ENCODE results near the gene FGD4.

The FGD4 gene

DNA sequence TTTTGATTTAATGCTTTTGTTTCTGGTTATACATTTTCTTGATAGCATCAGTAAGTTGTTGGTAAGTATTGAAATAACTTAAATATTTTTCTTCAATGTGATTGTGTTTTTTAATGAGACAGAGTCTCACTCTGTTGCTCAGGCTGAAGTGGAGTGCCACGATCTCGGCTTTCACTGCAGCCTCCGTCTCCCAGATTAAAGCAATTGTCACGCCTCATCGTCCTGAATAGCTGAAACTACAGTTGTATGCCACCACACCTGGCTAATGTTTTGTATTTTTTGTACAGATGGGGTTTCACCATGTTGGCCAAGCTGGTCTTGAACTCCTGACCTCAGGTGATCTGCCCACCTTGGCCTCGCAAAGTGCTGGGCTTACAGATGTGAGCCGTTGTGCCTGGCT, 78.8 kb downstream of the FGD4 start:
- Histone ChIP-seq H3K4me1 (ENCODE audit: control insufficient read depth, insufficient read depth, low read length) (peaks cover 3% of the 10 kb centered on the region), H3K4me3 (ENCODE audit: low read length) (no peak overlapping the region), H3K27me3 (replicated peaks; ENCODE audit: control insufficient read depth, insufficient read depth, low read length) (no peaks in the 10 kb centered on the region), H3K9ac (ENCODE audit: low read length) (no peak overlapping the region), H3K9me3 (ENCODE audit: control insufficient read depth, low read length) (no peaks in the 10 kb centered on the region), H3K36me3 (ENCODE audit: control insufficient read depth, insufficient read depth, low read length, severe bottlenecking) (no peaks in the 10 kb centered on the region)
- no peak for DNase-seq (ENCODE audit: low read depth)

DNA sequence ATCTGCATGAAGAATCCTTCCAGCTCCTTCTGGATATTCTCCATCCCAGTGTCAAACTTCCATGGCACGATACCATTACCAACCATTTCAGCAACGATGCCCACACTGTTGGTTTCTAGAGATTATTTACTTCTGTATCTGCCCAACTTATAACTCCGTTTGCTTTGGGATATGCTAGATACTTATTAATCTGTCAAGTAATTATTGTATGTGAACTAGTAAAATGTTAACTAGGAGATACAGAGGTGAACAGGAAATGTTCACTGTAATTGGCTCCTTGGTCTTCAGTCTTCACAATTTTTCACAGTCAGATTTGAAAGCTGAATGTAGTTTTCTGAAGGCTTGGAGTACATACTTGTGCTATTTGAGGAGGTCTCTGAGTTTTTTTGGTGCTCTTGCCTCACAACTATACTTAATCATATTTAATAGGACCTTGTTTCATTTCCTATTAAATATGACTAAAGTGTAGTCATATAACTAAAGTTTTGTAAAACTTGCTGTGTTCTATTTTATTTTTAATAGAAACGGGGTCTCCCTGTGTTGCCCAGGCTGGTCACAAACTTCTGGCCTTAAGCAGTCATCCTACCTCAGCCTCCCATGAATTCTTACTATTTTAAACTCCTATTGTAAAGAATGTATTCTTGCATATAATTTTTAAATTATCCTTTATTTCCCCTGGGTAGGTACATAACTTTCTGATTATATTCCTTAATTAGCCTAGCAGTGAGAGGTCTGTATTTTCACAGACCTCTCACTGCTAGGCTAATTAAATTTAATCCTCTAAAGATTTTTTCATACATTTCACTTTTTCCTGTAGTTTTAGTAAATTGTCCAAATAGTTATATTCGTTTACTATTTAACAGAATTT, 79.7 kb downstream of the FGD4 start:
- H3K9ac ChIP-seq (ENCODE audit: low read length), result no peak overlapping the region
- H3K9me3 ChIP-seq (ENCODE audit: control insufficient read depth, low read length), result no peaks in the 10 kb centered on the region
- no peak for DNase-seq (ENCODE audit: low read depth)
- H3K36me3 ChIP-seq (ENCODE audit: control insufficient read depth, insufficient read depth, low read length, severe bottlenecking), result no peaks in the 10 kb centered on the region
- H3K4me3 ChIP-seq (ENCODE audit: low read length), result no peak overlapping the region
- H3K4me1 ChIP-seq (ENCODE audit: control insufficient read depth, insufficient read depth, low read length), result peaks cover 11% of the 10 kb centered on the region
- H3K27me3 ChIP-seq (replicated peaks; ENCODE audit: control insufficient read depth, insufficient read depth, low read length), result no peaks in the 10 kb centered on the region

DNA sequence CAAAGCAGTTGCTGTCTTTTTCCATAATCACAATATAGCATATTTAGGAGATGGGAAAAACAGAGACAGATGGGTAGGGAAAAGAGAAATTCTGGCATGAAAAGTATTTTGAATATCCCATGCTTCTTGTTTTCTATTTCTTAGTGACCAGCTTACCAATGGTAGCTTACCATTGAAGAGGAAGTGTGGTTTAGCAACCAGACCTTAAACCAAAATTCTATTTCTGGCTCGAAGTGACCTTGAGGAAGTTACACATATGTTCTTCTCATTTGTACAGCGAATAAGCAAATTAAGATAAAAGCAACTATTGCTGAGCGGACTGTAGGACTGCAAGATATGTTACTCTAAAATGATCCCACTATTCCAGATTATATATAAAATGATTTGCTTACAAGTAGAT, 82.9 kb downstream of the FGD4 start:
- no peak for DNase-seq (ENCODE audit: low read depth)
- no peaks in the 10 kb centered on the region for H3K36me3 ChIP-seq (ENCODE audit: control insufficient read depth, insufficient read depth, low read length, severe bottlenecking)
- no peak overlapping the region for H3K4me3 ChIP-seq (ENCODE audit: low read length)
- no peak overlapping the region for H3K9ac ChIP-seq (ENCODE audit: low read length)
- no peaks in the 10 kb centered on the region for H3K9me3 ChIP-seq (ENCODE audit: control insufficient read depth, low read length)
- H3K4me1 ChIP-seq (ENCODE audit: control insufficient read depth, insufficient read depth, low read length), result peaks cover 20% of the 10 kb centered on the region
- H3K27me3 ChIP-seq (replicated peaks; ENCODE audit: control insufficient read depth, insufficient read depth, low read length), result no peaks in the 10 kb centered on the region

DNA sequence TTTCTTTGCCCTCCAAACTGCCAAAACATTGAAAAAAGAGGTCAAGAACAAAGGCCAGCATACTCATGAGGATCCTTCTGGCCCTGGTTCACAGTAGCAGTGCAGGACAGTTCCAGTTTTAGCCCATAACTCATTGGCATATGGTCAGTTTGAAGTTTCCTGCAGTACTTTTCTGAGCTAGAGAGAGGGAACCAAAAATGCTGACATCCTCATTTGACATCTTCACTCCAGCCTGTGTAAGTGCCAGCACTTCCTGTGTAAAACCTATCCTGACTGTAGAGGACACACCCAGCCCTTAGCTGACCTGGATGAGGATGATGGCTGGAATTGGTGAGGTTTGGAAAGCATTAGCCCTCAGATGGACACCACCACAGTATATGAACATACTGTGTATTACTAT, 84.1 kb downstream of the FGD4 start:
- Histone ChIP-seq H3K9ac (ENCODE audit: low read length) (no peak overlapping the region), H3K4me1 (ENCODE audit: control insufficient read depth, insufficient read depth, low read length) (peaks cover 20% of the 10 kb centered on the region), H3K4me3 (ENCODE audit: low read length) (no peak overlapping the region), H3K27me3 (replicated peaks; ENCODE audit: control insufficient read depth, insufficient read depth, low read length) (no peaks in the 10 kb centered on the region), H3K9me3 (ENCODE audit: control insufficient read depth, low read length) (no peaks in the 10 kb centered on the region), H3K36me3 (ENCODE audit: control insufficient read depth, insufficient read depth, low read length, severe bottlenecking) (no peaks in the 10 kb centered on the region)
- no peak for DNase-seq (ENCODE audit: low read depth)

DNA sequence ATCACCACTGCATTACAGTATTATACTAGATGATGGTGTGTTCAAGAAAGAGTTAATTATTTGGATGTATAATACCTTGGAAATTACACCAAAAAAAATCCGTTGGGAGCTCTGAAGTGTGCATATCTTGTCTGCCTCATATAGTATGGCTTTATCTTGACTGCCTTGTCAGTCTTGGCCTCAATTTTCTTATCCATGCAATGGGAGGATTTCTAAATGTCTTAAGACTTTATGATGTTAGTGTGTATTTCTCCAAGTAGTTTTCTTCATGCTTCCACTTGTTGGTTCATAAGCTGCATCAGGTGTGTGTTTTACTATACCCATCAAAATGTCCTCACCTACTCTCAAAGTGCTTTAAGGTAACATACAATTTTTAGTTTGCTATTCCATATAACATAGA, 84.6 kb downstream of the FGD4 start:
- DNase-seq (ENCODE audit: low read depth), result no peak
- peaks cover 20% of the 10 kb centered on the region for H3K4me1 ChIP-seq (ENCODE audit: control insufficient read depth, insufficient read depth, low read length)
- H3K9me3 ChIP-seq (ENCODE audit: control insufficient read depth, low read length), result no peaks in the 10 kb centered on the region
- no peaks in the 10 kb centered on the region for H3K36me3 ChIP-seq (ENCODE audit: control insufficient read depth, insufficient read depth, low read length, severe bottlenecking)
- H3K27me3 ChIP-seq (replicated peaks; ENCODE audit: control insufficient read depth, insufficient read depth, low read length), result no peaks in the 10 kb centered on the region
- no peak overlapping the region for H3K9ac ChIP-seq (ENCODE audit: low read length)
- no peak overlapping the region for H3K4me3 ChIP-seq (ENCODE audit: low read length)

DNA sequence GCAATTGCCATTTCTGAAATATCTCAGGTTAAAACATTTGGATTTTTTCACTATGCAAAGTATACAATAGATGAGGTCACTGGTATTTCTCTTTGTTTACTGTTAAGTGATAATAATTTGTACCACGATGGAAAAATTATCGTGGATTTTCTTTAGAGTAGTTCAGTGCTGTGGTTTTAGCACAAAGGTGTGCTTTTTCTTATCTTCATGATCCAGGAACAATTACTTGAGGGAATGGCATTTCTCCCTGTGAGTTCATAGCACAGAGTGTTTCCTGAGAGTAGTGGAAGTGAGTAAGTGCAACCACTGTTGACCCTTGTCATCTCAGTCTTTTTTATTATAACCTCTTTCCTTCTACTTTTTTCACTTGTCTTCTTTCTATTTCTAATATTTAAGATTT, 86.8 kb downstream of the FGD4 start:
- Histone ChIP-seq H3K9ac (ENCODE audit: low read length) (no peak overlapping the region), H3K9me3 (ENCODE audit: control insufficient read depth, low read length) (no peaks in the 10 kb centered on the region), H3K27me3 (replicated peaks; ENCODE audit: control insufficient read depth, insufficient read depth, low read length) (no peaks in the 10 kb centered on the region), H3K4me3 (ENCODE audit: low read length) (no peak overlapping the region), H3K4me1 (ENCODE audit: control insufficient read depth, insufficient read depth, low read length) (peaks cover 20% of the 10 kb centered on the region), H3K36me3 (ENCODE audit: control insufficient read depth, insufficient read depth, low read length, severe bottlenecking) (no peaks in the 10 kb centered on the region)
- no peak for DNase-seq (ENCODE audit: low read depth)

DNA sequence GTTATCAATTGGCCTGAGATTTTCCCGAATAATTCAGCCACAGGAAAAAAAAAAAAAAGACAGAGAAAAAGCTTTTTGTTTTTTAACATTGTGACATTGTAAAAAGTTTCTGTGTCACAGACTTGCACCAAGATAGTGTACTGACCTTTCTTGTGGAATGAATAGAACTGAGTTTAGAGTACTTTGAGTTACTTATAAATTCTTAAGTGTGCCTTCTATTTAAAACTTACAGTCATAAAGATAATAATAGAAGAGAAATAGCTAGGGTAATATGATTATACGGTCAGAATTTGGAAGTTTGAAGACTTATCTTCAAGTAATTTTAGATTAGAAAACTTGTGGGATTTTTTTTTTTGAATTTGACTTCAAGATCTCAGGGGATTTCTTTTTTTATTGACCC, 88.8 kb downstream of the FGD4 start:
- DNase-seq (ENCODE audit: low read depth), result no peak
- H3K4me3 ChIP-seq (ENCODE audit: low read length), result no peak overlapping the region
- no peak overlapping the region for H3K9ac ChIP-seq (ENCODE audit: low read length)
- peaks cover 17% of the 10 kb centered on the region for H3K4me1 ChIP-seq (ENCODE audit: control insufficient read depth, insufficient read depth, low read length)
- H3K27me3 ChIP-seq (replicated peaks; ENCODE audit: control insufficient read depth, insufficient read depth, low read length), result no peaks in the 10 kb centered on the region
- no peaks in the 10 kb centered on the region for H3K9me3 ChIP-seq (ENCODE audit: control insufficient read depth, low read length)
- no peaks in the 10 kb centered on the region for H3K36me3 ChIP-seq (ENCODE audit: control insufficient read depth, insufficient read depth, low read length, severe bottlenecking)

DNA sequence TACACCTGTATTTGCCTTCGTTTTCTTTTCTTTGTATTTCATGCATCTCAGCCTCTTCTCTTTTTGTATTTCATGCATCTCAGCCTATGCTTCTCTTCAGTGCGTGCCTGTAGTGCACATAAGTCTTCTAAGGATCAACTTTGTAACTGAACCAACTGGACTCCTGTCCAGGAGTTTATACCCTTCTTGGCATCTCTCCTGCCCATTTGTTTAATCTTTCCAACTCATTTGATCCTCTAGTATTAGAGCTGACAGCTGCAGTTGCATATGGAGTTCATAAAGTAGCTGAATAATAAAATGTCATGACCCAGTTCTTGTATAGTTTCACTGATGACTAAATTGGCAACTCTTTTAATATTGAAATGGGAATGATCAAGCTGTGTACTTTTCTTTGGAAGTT, 89.7 kb downstream of the FGD4 start:
- Histone ChIP-seq H3K36me3 (ENCODE audit: control insufficient read depth, insufficient read depth, low read length, severe bottlenecking) (no peaks in the 10 kb centered on the region), H3K27me3 (replicated peaks; ENCODE audit: control insufficient read depth, insufficient read depth, low read length) (no peaks in the 10 kb centered on the region), H3K4me3 (ENCODE audit: low read length) (no peak overlapping the region), H3K9ac (ENCODE audit: low read length) (no peak overlapping the region), H3K4me1 (ENCODE audit: control insufficient read depth, insufficient read depth, low read length) (peaks cover 9% of the 10 kb centered on the region), H3K9me3 (ENCODE audit: control insufficient read depth, low read length) (no peaks in the 10 kb centered on the region)
- DNase-seq (ENCODE audit: low read depth), result no peak

DNA sequence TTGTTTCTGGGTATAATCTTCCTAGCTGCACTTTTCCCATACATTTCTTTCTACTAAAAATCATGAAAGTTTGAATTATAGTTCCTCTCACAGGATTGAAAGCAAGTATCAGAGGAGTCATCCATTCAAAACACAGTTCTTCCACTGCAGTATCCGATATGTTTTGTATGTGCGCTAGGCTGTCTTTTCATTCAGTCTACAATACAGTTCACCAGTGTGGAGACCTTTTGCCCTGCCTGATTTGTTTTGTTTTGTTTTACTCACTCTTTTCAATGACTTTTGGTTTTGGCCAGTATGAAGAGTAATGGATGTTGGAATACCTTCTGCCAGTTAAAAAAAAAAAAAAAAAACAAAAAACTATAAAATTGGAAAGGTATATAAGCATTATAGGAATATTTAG, 91.4 kb downstream of the FGD4 start:
- Histone ChIP-seq H3K4me3 (ENCODE audit: low read length) (no peak overlapping the region), H3K4me1 (ENCODE audit: control insufficient read depth, insufficient read depth, low read length) (peaks cover 16% of the 10 kb centered on the region), H3K27me3 (replicated peaks; ENCODE audit: control insufficient read depth, insufficient read depth, low read length) (no peaks in the 10 kb centered on the region), H3K9ac (ENCODE audit: low read length) (no peak overlapping the region), H3K9me3 (ENCODE audit: control insufficient read depth, low read length) (no peaks in the 10 kb centered on the region), H3K36me3 (ENCODE audit: control insufficient read depth, insufficient read depth, low read length, severe bottlenecking) (no peaks in the 10 kb centered on the region)
- no peak for DNase-seq (ENCODE audit: low read depth)

DNA sequence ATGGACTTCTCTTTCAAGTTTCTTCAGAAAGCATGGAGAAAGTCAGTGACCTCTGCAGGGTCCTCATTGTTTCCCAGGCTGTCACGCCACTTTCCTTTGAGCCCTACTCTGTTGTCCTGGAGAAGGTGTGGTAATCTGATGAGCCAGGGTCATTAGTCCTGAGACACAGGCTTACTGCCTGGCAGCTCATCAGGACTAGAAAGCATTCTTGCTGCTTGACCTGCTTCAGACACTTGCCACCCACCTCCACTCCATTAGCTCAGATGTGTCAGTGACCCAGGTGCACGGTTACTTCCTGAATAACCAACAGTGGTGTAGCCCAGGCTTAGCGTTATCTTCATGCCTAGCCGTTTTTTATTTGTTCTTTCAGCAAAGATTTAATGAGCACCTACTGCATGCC, 93.9 kb downstream of the FGD4 start:
- H3K4me3 ChIP-seq (ENCODE audit: low read length), result no peak overlapping the region
- no peak for DNase-seq (ENCODE audit: low read depth)
- H3K9ac ChIP-seq (ENCODE audit: low read length), result no peak overlapping the region
- H3K27me3 ChIP-seq (replicated peaks; ENCODE audit: control insufficient read depth, insufficient read depth, low read length), result no peaks in the 10 kb centered on the region
- peaks cover 30% of the 10 kb centered on the region for H3K4me1 ChIP-seq (ENCODE audit: control insufficient read depth, insufficient read depth, low read length)
- H3K36me3 ChIP-seq (ENCODE audit: control insufficient read depth, insufficient read depth, low read length, severe bottlenecking), result no peaks in the 10 kb centered on the region
- H3K9me3 ChIP-seq (ENCODE audit: control insufficient read depth, low read length), result no peaks in the 10 kb centered on the region

DNA sequence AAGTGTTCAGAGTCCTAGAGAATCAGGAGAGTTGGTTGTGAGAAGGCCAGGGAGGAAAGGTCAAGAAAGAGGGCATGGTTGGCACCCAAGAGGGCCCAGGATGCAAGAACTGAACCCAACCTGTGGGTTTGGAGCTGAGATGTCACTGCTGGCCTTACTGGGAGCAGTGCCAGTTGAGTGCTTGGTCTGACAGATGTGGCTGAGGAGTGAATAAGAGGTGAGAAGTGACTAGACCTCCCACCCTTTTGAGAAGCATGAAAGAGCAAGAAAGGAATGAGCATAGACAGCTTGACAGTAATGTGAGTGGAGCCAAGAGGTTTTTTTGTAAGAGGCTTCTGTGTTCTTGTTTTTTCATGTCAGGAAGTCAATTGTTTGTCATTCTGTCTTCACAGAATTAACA, 95.3 kb downstream of the FGD4 start:
- H3K9me3 ChIP-seq (ENCODE audit: control insufficient read depth, low read length), result no peaks in the 10 kb centered on the region
- no peaks in the 10 kb centered on the region for H3K36me3 ChIP-seq (ENCODE audit: control insufficient read depth, insufficient read depth, low read length, severe bottlenecking)
- H3K4me1 ChIP-seq (ENCODE audit: control insufficient read depth, insufficient read depth, low read length), result peaks cover 31% of the 10 kb centered on the region
- no peak overlapping the region for H3K9ac ChIP-seq (ENCODE audit: low read length)
- no peak overlapping the region for H3K4me3 ChIP-seq (ENCODE audit: low read length)
- no peaks in the 10 kb centered on the region for H3K27me3 ChIP-seq (replicated peaks; ENCODE audit: control insufficient read depth, insufficient read depth, low read length)
- DNase-seq (ENCODE audit: low read depth), result no peak

DNA sequence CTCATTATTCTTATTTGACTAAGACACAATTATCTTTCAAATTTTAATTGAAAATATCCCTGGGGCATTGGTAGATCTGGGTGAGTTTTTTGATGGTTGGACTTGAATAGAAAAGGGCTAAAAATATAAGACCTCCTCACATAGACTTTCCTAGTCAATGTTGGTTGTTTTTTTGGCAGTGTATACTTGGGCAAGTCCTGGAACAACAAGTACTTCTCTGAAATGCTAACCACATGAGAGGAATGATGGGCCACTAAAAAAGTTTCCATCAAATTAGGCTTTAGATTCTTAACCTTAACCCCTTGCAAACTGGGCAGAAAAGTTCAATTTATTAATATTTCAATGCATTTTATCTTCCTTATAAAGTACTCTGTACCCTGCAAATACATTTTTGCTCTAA, 97.6 kb downstream of the FGD4 start:
- Histone ChIP-seq H3K4me1 (ENCODE audit: control insufficient read depth, insufficient read depth, low read length) (peaks cover 43% of the 10 kb centered on the region), H3K9ac (ENCODE audit: low read length) (no peak overlapping the region), H3K27me3 (replicated peaks; ENCODE audit: control insufficient read depth, insufficient read depth, low read length) (no peaks in the 10 kb centered on the region), H3K4me3 (ENCODE audit: low read length) (no peak overlapping the region), H3K9me3 (ENCODE audit: control insufficient read depth, low read length) (no peaks in the 10 kb centered on the region), H3K36me3 (ENCODE audit: control insufficient read depth, insufficient read depth, low read length, severe bottlenecking) (no peaks in the 10 kb centered on the region)
- DNase-seq (ENCODE audit: low read depth), result no peak
